GM19395 (cell line): ENCODE measurements around the gene DIAPH3.

Experiments
- ATAC-seq: cut with Tn5 transposase; IDR thresholded peaks from one replicate; pipeline ENCODE4 v1.9.1; 2021; ENCODE audit warnings: mild to moderate bottlenecking, moderate library complexity; ENCODE audit not compliant: unreplicated experiment

Gene DIAPH3

GRCh38 chr13:59793107-59793506 lies 370.6 kb downstream of the DIAPH3 start:
- ATAC-seq: no peak

DNA sequence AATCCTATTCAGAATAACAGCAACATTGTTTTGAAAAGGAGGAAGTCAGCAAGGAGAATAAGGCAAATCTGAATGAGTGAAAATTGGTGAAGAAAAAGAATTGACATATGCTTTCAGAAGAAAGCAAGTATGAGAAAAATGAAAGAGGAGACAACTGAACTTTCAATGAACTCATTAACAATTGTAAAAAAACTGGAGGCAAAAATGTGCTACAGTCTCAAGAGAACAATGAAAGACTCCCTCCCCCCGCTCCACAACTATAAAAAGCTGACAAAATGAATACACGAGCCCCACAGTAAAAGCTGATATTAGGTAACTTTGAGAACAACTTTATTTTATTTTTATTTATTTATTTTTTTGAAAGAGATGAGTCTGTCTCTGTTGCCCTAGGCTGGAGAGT lies 373.1 kb downstream of the DIAPH3 start:
- ATAC-seq: no peak

- ATAC-seq: no peak
Observed at GRCh38 chr13:59789558-59789957, 374.2 kb downstream of the DIAPH3 start.

GRCh38 chr13:59787679-59788078 lies 376.0 kb downstream of the DIAPH3 start:
- no peak for ATAC-seq

DNA sequence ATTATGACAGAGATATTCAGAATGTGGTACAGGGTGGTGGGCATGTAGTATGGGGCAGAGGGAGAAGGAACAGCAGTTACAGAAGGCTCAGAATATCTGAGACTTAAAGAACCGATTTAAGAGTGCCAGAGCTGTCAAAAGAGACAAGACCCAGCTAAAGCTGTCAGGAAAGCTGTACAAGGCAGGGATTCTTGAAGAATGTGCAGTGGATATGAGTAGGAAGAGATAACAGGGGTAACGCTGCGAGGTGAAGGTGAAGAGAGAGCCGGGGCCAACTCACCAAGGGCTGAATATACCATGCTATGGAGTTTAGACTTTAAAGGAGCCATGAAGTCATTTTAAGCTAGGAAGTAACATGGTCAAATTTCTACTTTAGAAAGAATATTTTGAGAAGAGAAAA lies 381.0 kb downstream of the DIAPH3 start:
- ATAC-seq: no peak

- ATAC-seq: no peak
Observed at GRCh38 chr13:59780058-59780457, 383.7 kb downstream of the DIAPH3 start.

DNA sequence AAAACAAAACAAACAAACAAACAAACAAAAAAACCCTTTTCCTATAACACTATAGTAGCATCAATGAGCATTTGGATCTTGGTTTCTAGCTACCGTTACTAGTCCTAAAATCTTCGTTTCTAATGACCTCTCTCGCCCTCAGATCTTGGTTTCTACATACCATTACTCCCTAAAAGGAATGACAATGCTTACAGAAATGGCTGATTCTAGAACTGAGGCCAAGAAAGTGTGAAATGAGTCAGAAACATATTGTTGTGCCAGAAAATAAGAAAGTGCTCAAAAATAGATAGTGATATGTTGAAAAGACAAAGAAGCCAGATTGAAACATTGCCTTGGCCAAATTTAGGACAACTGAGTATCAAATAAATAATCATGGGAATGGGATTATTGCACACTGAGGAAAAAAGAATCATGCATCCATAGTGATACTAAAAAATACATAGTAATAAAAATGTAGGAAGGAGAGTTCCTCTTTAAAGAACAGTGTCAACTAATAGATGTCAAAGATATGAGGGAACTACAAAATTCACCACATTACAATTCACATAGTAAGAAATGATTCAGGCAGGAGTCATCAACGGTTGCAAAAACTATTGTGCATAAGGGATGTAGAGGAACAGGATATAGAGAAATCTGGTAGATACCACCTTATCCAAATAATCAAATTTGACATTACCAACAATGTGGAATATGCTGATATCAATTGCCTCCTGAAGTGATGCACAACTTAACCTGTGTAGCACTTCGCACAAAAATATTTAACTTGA lies 386.6 kb downstream of the DIAPH3 start:
- ATAC-seq: peak; percentile 77

GRCh38 chr13:59774491-59774971 lies 389.2 kb downstream of the DIAPH3 start:
- ATAC-seq: no peak

DNA sequence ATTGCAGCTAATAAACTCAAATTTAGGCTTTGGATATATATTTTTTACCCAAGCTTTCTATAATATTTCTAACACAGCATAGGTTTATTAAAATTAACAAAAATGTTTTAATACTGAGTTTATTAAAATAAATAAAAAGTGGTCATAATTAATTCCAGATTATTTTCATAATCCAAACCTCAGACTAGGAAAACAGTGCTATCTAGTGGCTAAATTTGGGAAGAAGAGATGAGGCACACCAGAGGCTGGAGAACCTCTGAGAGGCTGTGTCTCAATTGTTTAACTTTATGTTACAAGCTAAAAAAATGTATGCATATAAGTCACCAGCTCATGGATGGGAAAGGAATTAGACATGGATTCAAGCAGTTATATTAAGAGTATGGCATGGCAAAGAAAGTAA lies 392.5 kb downstream of the DIAPH3 start:
- ATAC-seq: no peak

GRCh38 chr13:59770451-59770850 lies 393.3 kb downstream of the DIAPH3 start:
- ATAC-seq: no peak

DNA sequence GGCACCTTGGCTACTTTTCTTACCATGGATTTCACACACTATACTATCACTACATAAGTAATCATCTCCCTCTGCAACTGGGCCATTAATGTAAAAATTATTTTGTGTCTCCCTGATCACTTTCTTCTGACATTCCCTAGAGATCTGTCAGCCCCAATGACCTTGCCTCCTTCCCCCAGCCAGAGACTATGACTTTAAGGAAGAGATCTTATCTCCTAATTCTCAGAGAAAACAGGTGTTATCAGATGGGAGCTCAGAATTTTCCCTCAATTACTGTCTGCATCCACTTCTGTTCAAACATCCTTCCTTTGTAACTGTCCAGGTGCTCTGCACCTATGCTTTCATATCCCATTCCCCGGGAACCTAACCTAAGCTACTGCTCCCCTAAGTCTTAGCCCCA lies 397.5 kb downstream of the DIAPH3 start:
- no peak for ATAC-seq

DNA sequence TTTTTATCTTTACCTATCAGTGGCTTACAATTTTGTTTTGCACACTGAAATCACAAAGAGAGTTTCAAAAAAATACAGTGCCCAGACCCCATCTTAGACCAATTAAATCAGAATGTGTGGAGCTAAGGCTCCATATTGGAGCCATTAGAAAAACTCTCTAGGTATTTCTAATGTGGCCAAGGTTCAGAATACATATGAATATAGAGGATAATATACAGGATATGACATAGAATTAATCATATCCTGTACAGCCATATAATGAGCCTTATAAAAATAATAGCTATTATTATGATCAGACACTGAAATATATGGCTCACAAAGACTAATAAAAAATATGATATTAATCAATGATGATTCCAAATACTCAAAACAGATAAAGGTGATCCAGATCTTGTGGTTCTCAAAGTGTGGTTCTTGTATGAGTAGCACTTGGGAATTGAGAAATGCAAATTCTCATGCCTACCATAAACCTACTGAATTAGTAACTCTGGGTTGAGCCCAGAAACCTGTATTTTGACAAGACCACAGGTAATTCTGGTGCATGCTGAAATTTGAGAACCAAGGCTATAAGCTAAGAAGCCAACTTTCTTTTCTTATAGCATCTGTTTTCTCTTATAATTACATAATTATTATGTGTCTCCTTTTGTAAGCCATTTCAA lies 408.0 kb downstream of the DIAPH3 start:
- ATAC-seq: peak; percentile 53

- peak; percentile 56 for ATAC-seq
Observed at GRCh38 chr13:59754411-59754810, 409.3 kb downstream of the DIAPH3 start.

DNA sequence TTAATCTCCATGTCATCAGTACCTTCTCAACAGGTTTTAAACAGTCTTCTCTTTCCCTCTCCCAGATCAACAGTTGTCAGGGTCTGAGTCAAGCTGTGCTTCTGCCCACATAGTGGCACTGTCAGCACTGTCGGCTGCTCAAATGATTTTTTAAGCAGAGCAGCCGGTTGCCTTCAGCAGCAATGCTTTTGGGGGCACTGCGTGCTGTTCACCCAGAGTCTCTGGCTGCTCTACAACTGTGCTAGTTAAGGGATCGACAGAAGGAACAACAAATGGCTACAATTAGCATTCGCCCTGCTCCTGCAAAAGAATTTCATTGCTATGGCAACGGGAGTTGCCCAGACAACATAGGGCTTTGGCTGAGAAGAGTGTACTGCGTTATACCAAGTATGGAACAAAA lies 412.9 kb downstream of the DIAPH3 start:
- no peak for ATAC-seq

DNA sequence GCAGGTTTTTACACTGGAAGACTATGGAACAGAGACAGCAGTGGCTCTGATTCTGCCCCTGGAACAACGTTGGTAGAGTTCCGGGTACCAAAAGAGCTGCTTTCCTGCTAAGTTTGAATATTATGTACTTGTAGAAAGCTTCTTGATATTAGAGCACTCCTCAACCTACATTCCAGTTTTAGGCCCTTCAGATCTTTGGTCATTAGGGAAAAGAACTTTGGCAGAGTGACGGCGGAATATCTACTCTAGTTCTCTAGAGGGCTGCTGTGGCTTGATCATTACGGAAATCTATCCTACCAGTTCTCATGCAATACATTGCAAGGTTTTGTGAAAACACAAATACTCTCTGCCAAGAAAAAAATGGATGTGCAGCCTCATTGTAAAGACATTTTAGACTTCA lies 415.7 kb downstream of the DIAPH3 start:
- ATAC-seq: no peak

DNA sequence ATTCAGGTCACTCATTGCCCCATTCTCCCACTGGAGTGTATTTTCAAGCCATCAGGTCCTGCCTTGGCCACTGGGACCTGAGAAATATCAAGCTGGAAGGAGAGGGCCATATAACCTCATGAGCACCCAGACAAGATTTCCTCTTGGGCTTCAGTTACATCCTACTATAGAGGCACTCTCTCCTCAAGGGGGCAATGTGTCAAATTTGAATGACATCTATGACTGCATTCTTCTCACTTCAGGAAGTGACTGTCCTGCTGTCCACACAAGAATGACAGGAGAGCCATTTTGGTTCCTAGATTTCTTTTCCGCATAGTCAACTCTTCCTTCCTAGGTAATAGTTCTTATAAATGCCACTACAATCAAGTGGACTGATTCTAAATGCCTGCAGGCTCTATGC lies 416.2 kb downstream of the DIAPH3 start:
- ATAC-seq: no peak

- ATAC-seq: no peak
Observed at GRCh38 chr13:59746291-59746962, 417.3 kb downstream of the DIAPH3 start.

GRCh38 chr13:59745392-59745788 lies 418.3 kb downstream of the DIAPH3 start:
- ATAC-seq: peak; percentile 72

DNA sequence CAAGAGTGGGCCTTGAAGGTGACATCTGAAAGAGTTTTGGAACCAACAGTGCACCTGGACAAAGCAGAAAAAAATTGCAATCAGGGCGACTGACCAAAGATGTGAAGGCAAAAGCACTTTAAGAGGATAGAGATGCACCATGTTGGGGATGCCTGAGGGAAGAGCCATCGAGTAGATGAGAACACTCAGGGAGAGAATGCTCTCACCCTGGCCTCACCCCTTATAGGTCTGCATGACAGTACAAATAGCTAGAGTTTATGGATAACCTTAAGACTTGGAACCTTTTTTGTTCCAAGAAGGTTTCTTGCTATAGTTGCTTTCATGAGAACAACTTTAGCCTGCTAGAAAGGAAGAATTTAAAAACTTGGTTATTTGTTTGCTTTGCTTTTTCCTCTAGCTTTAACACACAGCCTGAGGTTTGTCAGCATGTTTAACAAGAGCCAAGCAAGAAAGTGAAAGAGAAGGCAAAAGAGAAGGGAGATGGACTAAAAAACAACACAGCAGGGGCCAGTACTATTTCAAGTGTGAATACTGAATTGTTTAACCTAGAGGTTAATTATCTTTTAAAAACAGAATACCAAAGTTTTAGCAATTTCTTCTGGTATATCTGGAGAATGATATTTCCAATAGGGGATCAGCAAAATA lies 418.9 kb downstream of the DIAPH3 start:
- peak; percentile 73 for ATAC-seq

DNA sequence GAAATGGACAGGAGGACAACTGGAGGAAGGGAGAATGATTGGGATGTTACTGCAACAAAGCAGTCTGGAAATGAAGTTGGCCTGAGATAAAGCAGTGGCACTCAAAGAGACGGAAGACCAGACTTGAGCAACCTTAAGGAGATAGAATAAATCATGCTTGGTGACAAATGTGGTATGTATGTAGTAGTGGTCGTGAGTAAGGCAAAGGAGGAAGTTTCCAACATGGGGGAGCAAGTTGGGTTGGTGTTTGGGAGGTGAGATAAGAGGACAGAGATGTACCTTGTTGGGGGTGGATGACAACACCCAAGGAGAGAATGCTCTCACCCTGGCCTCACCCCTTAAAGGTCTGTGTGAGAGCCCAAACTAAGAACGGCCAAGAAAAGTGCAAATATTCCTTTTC lies 420.5 kb downstream of the DIAPH3 start:
- no peak for ATAC-seq

DNA sequence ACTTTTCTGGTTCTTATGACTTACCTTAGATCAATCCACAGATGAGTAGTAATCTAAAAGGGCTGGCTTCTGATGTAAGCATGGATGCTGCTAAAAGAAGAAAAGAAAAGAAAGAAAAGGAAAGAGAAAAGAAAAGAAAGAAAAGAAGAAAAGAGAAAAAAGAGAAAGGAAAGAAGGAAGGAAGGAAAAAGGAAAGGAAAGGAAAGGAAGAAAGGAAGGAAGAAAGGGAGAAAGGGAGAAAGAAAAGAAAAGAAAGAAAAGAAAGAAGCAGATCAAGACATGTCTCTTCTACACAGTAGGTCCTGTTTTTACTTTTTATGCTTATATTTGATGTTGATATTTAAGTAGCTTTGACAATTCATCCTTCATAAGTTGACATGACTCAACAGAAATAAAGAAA lies 421.3 kb downstream of the DIAPH3 start:
- no peak for ATAC-seq
